Thoracic aorta (tissue), 2 donors: Measurements from ENCODE around the gene HPCAL1. TPM values are rescaled to one million over a fixed set of nuclear protein-coding genes. Genes with fewer than 3 reads are reported as not detected.

Source experiments
- ATAC-seq: fragments of 150-250 bp; one replicate; pipeline ENCODE4 v1.8.0; 2017; ENCODE audit warnings: low read depth; ENCODE audit not compliant: insufficient number of reproducible peaks, low FRiP score
- DNase-seq: peaks from one replicate; pipeline ENCODE4 v3.0.0-alpha.2; 2020; ENCODE audit warnings: low spot score
- H3K27ac ChIP-seq, 2 donors: fragments of 200-600 bp; sonication (generic); 1 replicate in 1 of 2; 2 replicates in 1 of 2; pipeline ENCODE4 v1.5.1; 2016; ENCODE audit warnings: mild to moderate bottlenecking in 2 of 2, moderate library complexity in 2 of 2
- H3K27me3 ChIP-seq: fragments of 200-600 bp; sonication (generic); replicated peaks from 2 replicates; pipeline ENCODE4 v1.6.0; 2016; ENCODE audit warnings: mild to moderate bottlenecking; ENCODE audit not compliant: insufficient read depth
- H3K36me3 ChIP-seq: fragments of 200-600 bp; sonication (generic); one replicate; pipeline ENCODE4 v1.5.1; 2016
- H3K4me1 ChIP-seq, 2 donors: fragments of 200-600 bp; sonication (generic); 1 replicate in 1 of 2; 2 replicates in 1 of 2; pipeline versions ENCODE4 v1.5.1 to v1.6.0; 2016; ENCODE audit warnings: low read depth in 2 of 2, mild to moderate bottlenecking in 1 of 2; ENCODE audit not compliant: control insufficient read depth in 1 of 2
- H3K4me3 ChIP-seq: fragments of 200-600 bp; sonication (generic); 2 replicates; pipeline ENCODE4 v1.5.1; 2016; ENCODE audit warnings: mild to moderate bottlenecking
- H3K9me3 ChIP-seq: fragments of 200-600 bp; sonication (generic); 2 replicates; pipeline ENCODE4 v1.5.1; 2016
- total RNA-seq, 2 donors: library from RNA; depleted of rRNA; stranded (reverse); fragments of >200 nt; gene quantifications; one replicate each; pipeline versions ENCODE4 v1.1.0 to v1.2.3, GENCODE V29; 2016
- TF ChIP-seq, protein P1 (sequence below): fragments of 200-600 bp; sonication (generic); IDR thresholded peaks from one replicate; pipeline ENCODE4 v1.5.1; 2019; ENCODE audit warnings: antibody characterized with exemption

HPCAL1 gene
- total RNA-seq, 2 donors from 2014 or later: 34.6 to 50.2 TPM

DNA sequence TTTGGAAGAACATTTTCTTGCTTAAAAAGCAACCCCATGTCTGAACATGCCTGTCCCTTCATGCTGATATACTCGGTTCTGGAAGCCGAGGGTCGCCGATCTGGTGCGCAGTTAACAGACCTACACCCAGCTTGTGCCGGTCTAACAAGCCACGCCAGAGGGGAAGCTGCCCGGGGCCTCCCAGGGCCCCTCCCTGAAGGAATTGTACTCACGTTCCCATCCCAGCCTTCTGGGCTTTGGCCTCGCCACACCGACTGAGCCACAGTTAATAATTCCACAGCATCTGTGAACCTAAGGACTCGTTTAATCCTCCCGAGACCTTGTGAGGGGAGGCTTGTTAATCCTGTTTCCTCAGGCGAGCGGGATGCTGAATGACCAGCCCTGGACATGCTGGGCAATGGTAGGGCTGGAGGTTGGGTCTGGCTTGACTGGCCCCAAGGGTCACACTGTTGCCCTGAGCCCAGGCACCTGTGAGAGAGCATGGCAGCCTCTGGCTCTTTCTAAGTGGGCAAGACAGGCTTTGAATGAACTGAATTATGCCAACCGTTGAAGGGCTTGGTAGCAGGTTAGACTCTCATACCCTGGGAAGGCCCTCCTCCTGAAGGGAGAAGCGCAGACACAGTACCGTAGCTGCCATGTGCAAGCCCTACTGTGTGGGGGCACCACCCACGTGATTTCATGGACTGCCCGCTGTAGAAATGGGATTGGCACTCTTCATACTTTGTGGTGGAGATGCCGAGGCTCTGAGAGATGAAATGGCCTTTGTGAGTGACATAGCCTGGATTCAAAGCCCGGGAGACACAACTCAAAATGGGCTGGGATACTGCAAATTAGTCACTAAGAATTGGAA is 173.3 kb downstream of the HPCAL1 start:
- H3K27me3 ChIP-seq: no peaks in the 10 kb centered on the region
- TF ChIP-seq, protein P1, sequence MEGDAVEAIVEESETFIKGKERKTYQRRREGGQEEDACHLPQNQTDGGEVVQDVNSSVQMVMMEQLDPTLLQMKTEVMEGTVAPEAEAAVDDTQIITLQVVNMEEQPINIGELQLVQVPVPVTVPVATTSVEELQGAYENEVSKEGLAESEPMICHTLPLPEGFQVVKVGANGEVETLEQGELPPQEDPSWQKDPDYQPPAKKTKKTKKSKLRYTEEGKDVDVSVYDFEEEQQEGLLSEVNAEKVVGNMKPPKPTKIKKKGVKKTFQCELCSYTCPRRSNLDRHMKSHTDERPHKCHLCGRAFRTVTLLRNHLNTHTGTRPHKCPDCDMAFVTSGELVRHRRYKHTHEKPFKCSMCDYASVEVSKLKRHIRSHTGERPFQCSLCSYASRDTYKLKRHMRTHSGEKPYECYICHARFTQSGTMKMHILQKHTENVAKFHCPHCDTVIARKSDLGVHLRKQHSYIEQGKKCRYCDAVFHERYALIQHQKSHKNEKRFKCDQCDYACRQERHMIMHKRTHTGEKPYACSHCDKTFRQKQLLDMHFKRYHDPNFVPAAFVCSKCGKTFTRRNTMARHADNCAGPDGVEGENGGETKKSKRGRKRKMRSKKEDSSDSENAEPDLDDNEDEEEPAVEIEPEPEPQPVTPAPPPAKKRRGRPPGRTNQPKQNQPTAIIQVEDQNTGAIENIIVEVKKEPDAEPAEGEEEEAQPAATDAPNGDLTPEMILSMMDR: no peak
- H3K4me3 ChIP-seq: no peak overlapping the region
- no peaks in the 10 kb centered on the region for H3K36me3 ChIP-seq
- no peaks in the 10 kb centered on the region for H3K9me3 ChIP-seq
- ATAC-seq (no peak), DNase-seq (no peak)
- H3K4me1 ChIP-seq: no peaks in the 10 kb centered on the region
- no peak overlapping the region for H3K27ac ChIP-seq

DNA sequence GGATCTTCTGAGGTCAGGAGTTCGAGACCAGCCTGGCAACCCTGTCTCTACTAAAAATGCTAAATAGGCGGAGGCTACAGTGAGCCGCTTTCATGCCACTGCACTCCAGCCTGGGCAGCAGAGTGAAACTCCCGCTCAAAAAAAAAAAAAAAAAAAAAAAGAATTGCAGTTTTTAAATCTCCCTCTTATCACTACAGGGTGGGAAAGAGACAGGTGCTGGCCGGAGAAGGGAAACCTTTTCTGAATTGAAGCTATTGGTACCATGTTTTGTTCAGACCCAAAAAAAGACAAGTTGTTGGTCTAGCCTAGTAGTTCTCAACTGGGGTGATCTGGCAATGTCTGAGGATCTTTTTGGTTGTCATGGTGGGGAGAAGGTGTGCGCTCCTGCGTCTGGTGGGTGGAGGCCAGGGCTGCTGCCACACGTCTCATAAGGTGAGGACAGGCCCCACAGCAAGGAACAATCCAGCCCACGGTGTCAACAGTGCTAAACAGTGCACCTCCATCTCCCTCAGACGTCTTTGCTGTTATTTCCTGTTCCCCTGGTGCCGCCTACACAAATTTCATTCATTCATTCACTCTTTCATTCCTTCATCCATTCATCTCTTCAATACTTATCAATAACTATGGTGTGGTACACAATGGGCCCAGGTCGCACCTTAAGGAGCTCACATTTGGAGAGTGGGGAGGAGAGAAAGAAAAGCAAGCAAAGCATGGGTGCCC is 174.2 kb downstream of the HPCAL1 start:
- Histone ChIP-seq H3K4me1 (no peaks in the 10 kb centered on the region), H3K27me3 (no peaks in the 10 kb centered on the region), H3K27ac (no peak overlapping the region), H3K36me3 (no peaks in the 10 kb centered on the region), H3K4me3 (no peak overlapping the region), H3K9me3 (no peaks in the 10 kb centered on the region)
- ATAC-seq: no peak
- TF ChIP-seq, protein P1: no peak
- DNase-seq: no peak

Other genes with a start within 250 kb of the HPCAL1 start
- gene CYS1, start 222.5 kb upstream of the HPCAL1 start, total RNA-seq: 10 to 100 TPM; 13.5 to 26.9 TPM
- gene RRM2, start 180.2 kb upstream of the HPCAL1 start, total RNA-seq: 1 to 10 TPM in 1 of 2 donors, under 1 TPM in 1; 0.92 to 1.2 TPM
- gene ODC1, start 145.4 kb downstream of the HPCAL1 start, total RNA-seq: 100 to 1,000 TPM; 104 to 123 TPM